HCT116 (cell line): ENCODE measurements around the gene PANK1. TPM values are rescaled to one million over a fixed set of nuclear protein-coding genes. Genes with fewer than 3 reads are reported as not detected.

Experiments
- ATAC-seq: fragments of 200-7000 bp; cut with Tn5 transposase; 2 replicates; pipeline ENCODE4 v1.9.1; 2020; ENCODE audit warnings: mild to moderate bottlenecking, moderate library complexity
- BruUV-seq: library from RNA; stranded (reverse); fragments of 400-500 nt; replicated peaks from 2 replicates; lab custom pipeline; 2021; lab: Mats Ljungman, UMichigan
- CTCF ChIA-PET: fragments of 300-600 bp; sonication (Branson Sonifier 250); formaldehyde crosslinking; loops from one replicate; lab custom pipeline; 2021; ENCODE audit warnings: antibody characterized with exemption; lab: Charles Lee
- POLR2A ChIA-PET: fragments of 300-600, 350-600 bp; sonication (Branson Sonifier 250); formaldehyde crosslinking; loops from one replicate; lab custom pipeline; 2021; ENCODE audit warnings: antibody characterized with exemption; lab: Charles Lee
- RAD21 ChIA-PET, 2 experiments: fragments of 300-600 bp; sonication (Branson Sonifier 250); formaldehyde crosslinking; loops; one replicate each; lab custom pipeline; 2023; ENCODE audit warnings: low total read pairs in 2 of 2; ENCODE audit not compliant: uncharacterized antibody in 2 of 2, unreplicated experiment in 2 of 2, low non-redundant PET in 1 of 2; lab: Charles Lee
- DNase-seq: peaks from one replicate; pipeline ENCODE4 v3.0.0-alpha.2; 2010; ENCODE audit warnings: low read depth, low spot score
- H2AFZ ChIP-seq: fragments of 200-600 bp; shearing (Covaris generic), sonication (generic); 2 replicates; pipeline ENCODE4 v1.6.1; 2017; ENCODE audit warnings: low read depth, mixed run types, mixed read lengths, antibody characterized with exemption, low read length; ENCODE audit not compliant: poor library complexity, severe bottlenecking
- H3K27ac ChIP-seq: 2 replicates; pipeline ENCODE4 v1.5.1; 2012; ENCODE audit warnings: low read depth, low read length
- H3K27me3 ChIP-seq: fragments of 200-600 bp; sonication (generic); 2 replicates; pipeline ENCODE4 v1.6.1; 2016; ENCODE audit warnings: mixed run types, low read length, mixed read lengths; ENCODE audit not compliant: insufficient read depth
- H3K36me3 ChIP-seq, 2 experiments: fragments of 200-500 bp in 1 of 2; fragments of 200-600 bp in 1 of 2; sonication (Bioruptor generic) in 1 of 2; sonication (generic) in 1 of 2; 2 replicates each; pipeline versions ENCODE4 v1.5.1 to v1.6.1; 2014 to 2016; ENCODE audit warnings: low read length in 2 of 2, inconsistent platforms in 1 of 2, mixed read lengths in 1 of 2, mixed run types in 1 of 2; ENCODE audit not compliant: insufficient read depth in 2 of 2, control insufficient read depth in 1 of 2
- H3K4me1 ChIP-seq, 2 experiments: fragments of 200-600 bp in 1 of 2; sonication (generic) in 1 of 2; 2 replicates each; pipeline versions ENCODE4 v1.5.1 to v1.6.1; 2012 to 2017; ENCODE audit warnings: low read length in 2 of 2, inconsistent platforms in 1 of 2, mild to moderate bottlenecking in 1 of 2, mixed read lengths in 1 of 2, mixed run types in 1 of 2, moderate library complexity in 1 of 2; ENCODE audit not compliant: insufficient read depth in 2 of 2, control insufficient read depth in 1 of 2
- H3K4me2 ChIP-seq: fragments of 200-600 bp; sonication (generic); 2 replicates; pipeline ENCODE4 v1.6.1; 2017; ENCODE audit warnings: mixed run types, low read length, mixed read lengths
- H3K4me3 ChIP-seq, 2 experiments: fragments of 200-600 bp in 1 of 2; sonication (generic) in 1 of 2; replicated peaks in 1 of 2; 2 replicates each; pipeline ENCODE4 v1.5.1; 2011 to 2016; ENCODE audit warnings: low read length in 2 of 2, control low read depth in 1 of 2, low read depth in 1 of 2, mild to moderate bottlenecking in 1 of 2, mixed read lengths in 1 of 2, mixed run types in 1 of 2
- H3K79me2 ChIP-seq: fragments of 200-600 bp; sonication (generic); 2 replicates; pipeline ENCODE4 v1.6.1; 2017; ENCODE audit warnings: mild to moderate bottlenecking, mixed run types, low read length, moderate library complexity, mixed read lengths; ENCODE audit not compliant: insufficient read depth
- H3K9ac ChIP-seq: fragments of 200-600 bp; sonication (generic); 2 replicates; pipeline ENCODE4 v1.6.1; 2016; ENCODE audit warnings: low read length, mixed read lengths
- H3K9me2 ChIP-seq: fragments of 200-600 bp; sonication (generic), shearing (Covaris generic); 2 replicates; pipeline ENCODE4 v1.6.1; 2017; ENCODE audit warnings: mixed run types, mild to moderate bottlenecking, moderate library complexity; ENCODE audit not compliant: insufficient read depth
- H3K9me3 ChIP-seq, 2 experiments: fragments of 200-500 bp in 1 of 2; fragments of 200-600 bp in 1 of 2; sonication (Bioruptor generic) in 1 of 2; sonication (generic) in 1 of 2; 2 replicates each; pipeline ENCODE4 v1.6.1; 2014 to 2017; ENCODE audit warnings: low read length in 2 of 2, mixed read lengths in 2 of 2, inconsistent platforms in 1 of 2, low read depth in 1 of 2, mild to moderate bottlenecking in 1 of 2, mixed run types in 1 of 2, moderate library complexity in 1 of 2; ENCODE audit not compliant: control insufficient read depth in 1 of 2, insufficient read depth in 1 of 2
- H4K20me1 ChIP-seq: fragments of 200-600 bp; sonication (generic), shearing (Covaris generic); 2 replicates; pipeline ENCODE4 v1.6.1; 2017; ENCODE audit warnings: mixed run types, mild to moderate bottlenecking, moderate library complexity; ENCODE audit not compliant: insufficient read depth
- ATF3 ChIP-seq: IDR thresholded peaks from 2 replicates; pipeline ENCODE4 v1.6.1; 2012
- CEBPB ChIP-seq: IDR thresholded peaks from 2 replicates; pipeline ENCODE4 v1.6.1; 2012; ENCODE audit warnings: low read depth
- CTCF ChIP-seq, 3 experiments: fragments of 200-600 bp in 1 of 3; sonication (generic) in 1 of 3; IDR thresholded peaks in 2 of 3; conservative IDR thresholded peaks in 1 of 3; 2 replicates each; pipeline ENCODE4 v1.5.1; 2012 to 2017; ENCODE audit warnings: low read depth in 2 of 3, low read length in 2 of 3, antibody characterized with exemption in 1 of 3, borderline replicate concordance in 1 of 3, control low read depth in 1 of 3, mild to moderate bottlenecking in 1 of 3, mixed read lengths in 1 of 3, mixed run types in 1 of 3, moderate library complexity in 1 of 3; ENCODE audit not compliant: insufficient read depth in 1 of 3
- EGR1 ChIP-seq: IDR thresholded peaks from 2 replicates; pipeline ENCODE4 v1.6.1; 2012; ENCODE audit warnings: low read depth
- ELF1 ChIP-seq: IDR thresholded peaks from 2 replicates; pipeline ENCODE4 v1.6.1; 2012; ENCODE audit warnings: low read depth, borderline replicate concordance
- EZH2 ChIP-seq: fragments of 200-600 bp; sonication (generic); IDR thresholded peaks from 2 replicates; pipeline ENCODE4 v1.6.1; 2017; ENCODE audit warnings: antibody characterized with exemption, mixed run types
- EZH2phosphoT487 ChIP-seq: fragments of 200-600 bp; IDR thresholded peaks from 2 replicates; pipeline ENCODE4 v1.6.1; 2018; ENCODE audit warnings: antibody characterized with exemption, borderline replicate concordance
- JUND ChIP-seq: IDR thresholded peaks from 2 replicates; pipeline ENCODE4 v1.6.1; 2012
- POLR2A ChIP-seq: IDR thresholded peaks from 2 replicates; pipeline ENCODE4 v1.7.0; 2011; ENCODE audit warnings: borderline replicate concordance; ENCODE audit not compliant: insufficient read depth, insufficient read length; ENCODE audit errors: extremely low read depth
- POLR2AphosphoS5 ChIP-seq: IDR thresholded peaks from 2 replicates; pipeline ENCODE4 v1.6.1; 2011; ENCODE audit warnings: mild to moderate bottlenecking, low read depth, low read length, moderate library complexity
- SIN3A ChIP-seq: IDR thresholded peaks from 2 replicates; pipeline ENCODE4 v1.6.1; 2012; ENCODE audit warnings: low read depth
- YY1 ChIP-seq: IDR thresholded peaks from 2 replicates; pipeline ENCODE4 v1.6.1; 2011; ENCODE audit warnings: low read length, low read depth, moderate library complexity, mild to moderate bottlenecking; ENCODE audit not compliant: insufficient replicate concordance; ENCODE audit errors: extremely low read depth
- ZFX ChIP-seq: fragments of 450-650 bp; IDR thresholded peaks from 2 replicates; pipeline ENCODE4 v1.6.1; 2017
- intact Hi-C: fragments of 100-400 bp; cut with micrococcal nuclease; formaldehyde crosslinking; loops from 2 replicates; pipeline ENCODE4 v1.10.0; 2022
- total RNA-seq: library from RNA; stranded (reverse); gene quantifications from one replicate; pipeline ENCODE4 v1.2.1, GENCODE V29; 2021; ENCODE audit not compliant: unreplicated experiment
- TF ChIP-seq, protein P1 (sequence below): IDR thresholded peaks from 2 replicates; pipeline ENCODE4 v1.6.1; 2012; ENCODE audit warnings: low read depth
- TF ChIP-seq, protein P2 (sequence below): IDR thresholded peaks from 2 replicates; pipeline ENCODE4 v1.6.1; 2012
- TF ChIP-seq, protein P3 (sequence below): IDR thresholded peaks from 2 replicates; pipeline ENCODE4 v1.6.1; 2011; ENCODE audit warnings: mild to moderate bottlenecking, low read length, moderate library complexity; ENCODE audit not compliant: insufficient replicate concordance; ENCODE audit errors: extremely low read depth

Gene PANK1
- total RNA-seq, 1 experiment from 2014 or later = 6.4 TPM

DNA sequence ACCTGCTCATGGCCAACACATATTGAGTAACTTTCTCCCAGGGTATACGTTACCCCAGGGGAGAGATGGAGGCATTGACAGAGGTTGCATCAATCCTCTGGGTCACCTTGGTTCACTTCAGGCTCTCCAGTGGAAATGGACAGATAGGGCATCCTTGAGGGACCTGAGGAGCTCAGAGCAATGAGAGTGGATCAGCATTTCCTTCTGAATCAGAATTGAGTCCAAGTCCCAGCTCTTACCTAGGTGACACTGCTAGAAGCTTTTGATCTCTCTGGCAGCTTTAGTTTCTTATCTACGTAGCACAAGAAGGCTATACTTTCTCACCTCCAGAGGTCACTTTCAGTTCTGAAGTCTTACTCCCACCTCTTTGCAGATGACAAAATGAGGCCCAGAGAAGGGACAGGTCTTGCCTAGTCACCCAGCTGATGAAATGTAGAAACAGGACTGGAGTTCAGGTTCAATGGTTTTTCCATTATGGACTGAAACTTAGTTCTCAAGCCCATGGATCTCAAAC is 35.2 kb downstream of the PANK1 start:
- Histone ChIP-seq H3K9ac (no peak overlapping the region), H3K9me2 (no peaks in the 10 kb centered on the region), H3K27me3 (no peaks in the 10 kb centered on the region), H3K4me1 (no peaks in the 10 kb centered on the region), H3K79me2 (no peaks in the 10 kb centered on the region), H3K36me3 (peaks cover 3% of the 10 kb centered on the region in 2 experiments; a peak in 1 of 4 replicates), H3K4me3 (no peak overlapping the region), H3K9me3 (no peaks in the 10 kb centered on the region), H3K27ac (no peak overlapping the region), H2AFZ (no peak overlapping the region), H4K20me1 (no peaks in the 10 kb centered on the region), H3K4me2 (no peak overlapping the region)
- intact Hi-C loops = no loop called here
- ChIA-PET CTCF (no interaction called here), POLR2A (no interaction called here), RAD21 (no interaction called here)
- BruUV-seq = no TSS peak
- DNase-seq = no peak
- ATAC-seq = no peak
- TF ChIP-seq EZH2phosphoT487 (no peak), ELF1 (no peak), ATF3 (no peak), YY1 (no peak), CEBPB (no peak), EGR1 (no peak), POLR2AphosphoS5 (no peak), CTCF (IDR thresholded peaks at IDR 0.05 in 2 of 3, conservative IDR thresholded peaks at IDR 0.05 in 1 of 3; ENCODE audit: borderline replicate concordance in 1 of 3, insufficient read depth in 1 of 3, low read depth in 2 of 3, low read length in 2 of 3) (no peak), ZFX (no peak), EZH2 (no peak), POLR2A (no peak), SIN3A (no peak), JUND (no peak)
- TF ChIP-seq, protein P1, sequence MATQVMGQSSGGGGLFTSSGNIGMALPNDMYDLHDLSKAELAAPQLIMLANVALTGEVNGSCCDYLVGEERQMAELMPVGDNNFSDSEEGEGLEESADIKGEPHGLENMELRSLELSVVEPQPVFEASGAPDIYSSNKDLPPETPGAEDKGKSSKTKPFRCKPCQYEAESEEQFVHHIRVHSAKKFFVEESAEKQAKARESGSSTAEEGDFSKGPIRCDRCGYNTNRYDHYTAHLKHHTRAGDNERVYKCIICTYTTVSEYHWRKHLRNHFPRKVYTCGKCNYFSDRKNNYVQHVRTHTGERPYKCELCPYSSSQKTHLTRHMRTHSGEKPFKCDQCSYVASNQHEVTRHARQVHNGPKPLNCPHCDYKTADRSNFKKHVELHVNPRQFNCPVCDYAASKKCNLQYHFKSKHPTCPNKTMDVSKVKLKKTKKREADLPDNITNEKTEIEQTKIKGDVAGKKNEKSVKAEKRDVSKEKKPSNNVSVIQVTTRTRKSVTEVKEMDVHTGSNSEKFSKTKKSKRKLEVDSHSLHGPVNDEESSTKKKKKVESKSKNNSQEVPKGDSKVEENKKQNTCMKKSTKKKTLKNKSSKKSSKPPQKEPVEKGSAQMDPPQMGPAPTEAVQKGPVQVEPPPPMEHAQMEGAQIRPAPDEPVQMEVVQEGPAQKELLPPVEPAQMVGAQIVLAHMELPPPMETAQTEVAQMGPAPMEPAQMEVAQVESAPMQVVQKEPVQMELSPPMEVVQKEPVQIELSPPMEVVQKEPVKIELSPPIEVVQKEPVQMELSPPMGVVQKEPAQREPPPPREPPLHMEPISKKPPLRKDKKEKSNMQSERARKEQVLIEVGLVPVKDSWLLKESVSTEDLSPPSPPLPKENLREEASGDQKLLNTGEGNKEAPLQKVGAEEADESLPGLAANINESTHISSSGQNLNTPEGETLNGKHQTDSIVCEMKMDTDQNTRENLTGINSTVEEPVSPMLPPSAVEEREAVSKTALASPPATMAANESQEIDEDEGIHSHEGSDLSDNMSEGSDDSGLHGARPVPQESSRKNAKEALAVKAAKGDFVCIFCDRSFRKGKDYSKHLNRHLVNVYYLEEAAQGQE = no peak
- TF ChIP-seq, protein P2, sequence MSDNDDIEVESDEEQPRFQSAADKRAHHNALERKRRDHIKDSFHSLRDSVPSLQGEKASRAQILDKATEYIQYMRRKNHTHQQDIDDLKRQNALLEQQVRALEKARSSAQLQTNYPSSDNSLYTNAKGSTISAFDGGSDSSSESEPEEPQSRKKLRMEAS = no peak
- TF ChIP-seq, protein P3, sequence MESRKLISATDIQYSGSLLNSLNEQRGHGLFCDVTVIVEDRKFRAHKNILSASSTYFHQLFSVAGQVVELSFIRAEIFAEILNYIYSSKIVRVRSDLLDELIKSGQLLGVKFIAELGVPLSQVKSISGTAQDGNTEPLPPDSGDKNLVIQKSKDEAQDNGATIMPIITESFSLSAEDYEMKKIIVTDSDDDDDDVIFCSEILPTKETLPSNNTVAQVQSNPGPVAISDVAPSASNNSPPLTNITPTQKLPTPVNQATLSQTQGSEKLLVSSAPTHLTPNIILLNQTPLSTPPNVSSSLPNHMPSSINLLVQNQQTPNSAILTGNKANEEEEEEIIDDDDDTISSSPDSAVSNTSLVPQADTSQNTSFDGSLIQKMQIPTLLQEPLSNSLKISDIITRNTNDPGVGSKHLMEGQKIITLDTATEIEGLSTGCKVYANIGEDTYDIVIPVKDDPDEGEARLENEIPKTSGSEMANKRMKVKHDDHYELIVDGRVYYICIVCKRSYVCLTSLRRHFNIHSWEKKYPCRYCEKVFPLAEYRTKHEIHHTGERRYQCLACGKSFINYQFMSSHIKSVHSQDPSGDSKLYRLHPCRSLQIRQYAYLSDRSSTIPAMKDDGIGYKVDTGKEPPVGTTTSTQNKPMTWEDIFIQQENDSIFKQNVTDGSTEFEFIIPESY = no peak
